Sciatic nerve (tissue), 2 donors: ENCODE measurements around the gene XCR1. TPM values are rescaled to one million over a fixed set of nuclear protein-coding genes. Genes with fewer than 3 reads are reported as not detected.
A peak's percentile ranks its signal among the peaks of the same experiment; 100 is the strongest.
"Not testable (repeated sequence)": the region's sequence is repeated elsewhere in the genome, so short reads cannot be mapped to it uniquely, and the experiment has no call there.

ENCODE experiments used
- ATAC-seq: fragments of 200-7000 bp; cut with Tn5 transposase; one replicate; pipeline ENCODE4 v1.9.1; 2020; ENCODE audit warnings: mild to moderate bottlenecking, moderate library complexity
- DNase-seq: peaks from one replicate; pipeline ENCODE4 v3.0.0-alpha.2; 2020; ENCODE audit warnings: low spot score
- intact Hi-C: fragments of 100-400 bp; cut with DNase I; formaldehyde crosslinking; loops from one replicate; pipeline ENCODE4 v1.14.2; 2022
- total RNA-seq: library from RNA; stranded (reverse); fragmentation: NEBNext Ultra II Directional; extraction: Animal tissue kit (Norgen Biotek cat#: 25700); gene quantifications from one replicate; pipeline ENCODE4 v1.2.1, GENCODE V29; 2021
- donor health status: DM: no; HTN: no; CAD: no.
- donor health status: DM: no; HTN: no; CAD: no.

Gene XCR1
- total RNA-seq, 1 donor from 2014 or later = 0.27 TPM

DNA sequence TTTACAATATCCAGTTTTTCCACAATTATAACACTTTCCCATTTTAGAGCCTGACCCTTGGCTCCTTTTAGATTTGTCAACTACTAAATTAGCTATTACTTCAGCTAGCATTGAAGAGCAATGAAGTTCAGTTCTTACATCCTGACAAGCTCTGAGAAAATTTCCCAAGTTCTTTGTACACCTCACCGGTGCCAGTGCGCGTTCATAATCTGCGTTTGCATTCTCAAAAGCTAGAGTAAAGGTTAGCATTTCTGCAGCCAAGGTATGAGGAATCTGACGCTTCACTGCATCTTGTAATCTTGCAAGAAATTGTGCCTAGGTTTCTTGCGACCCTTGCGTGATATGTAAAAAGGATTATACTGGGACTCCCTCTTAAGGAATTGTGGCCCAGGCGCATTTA, 25.2 kb upstream of the XCR1 start:
- intact Hi-C loops = no loop called here
- no peak for DNase-seq
- ATAC-seq = no peak

DNA sequence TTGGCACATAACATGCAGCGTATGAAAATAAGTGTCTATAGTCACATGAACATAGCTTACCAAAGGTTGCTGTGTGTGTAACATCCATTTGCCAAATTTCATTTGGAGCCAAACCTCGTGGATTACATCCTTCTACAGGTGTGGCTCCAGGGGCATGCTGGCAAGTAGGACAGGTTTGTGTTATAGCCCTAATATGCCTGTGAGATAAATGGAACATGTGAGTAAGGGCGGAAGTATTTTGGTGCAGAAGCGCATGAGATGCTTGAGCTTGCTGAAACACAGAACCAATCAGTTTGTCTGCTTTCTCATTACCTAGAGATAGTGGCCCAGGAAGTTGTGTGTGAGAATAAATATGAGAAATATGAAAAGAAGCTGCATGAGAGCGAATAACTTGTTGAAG, 21.8 kb upstream of the XCR1 start:
- intact Hi-C loops = no loop called here
- no peak for DNase-seq
- ATAC-seq = no peak

DNA sequence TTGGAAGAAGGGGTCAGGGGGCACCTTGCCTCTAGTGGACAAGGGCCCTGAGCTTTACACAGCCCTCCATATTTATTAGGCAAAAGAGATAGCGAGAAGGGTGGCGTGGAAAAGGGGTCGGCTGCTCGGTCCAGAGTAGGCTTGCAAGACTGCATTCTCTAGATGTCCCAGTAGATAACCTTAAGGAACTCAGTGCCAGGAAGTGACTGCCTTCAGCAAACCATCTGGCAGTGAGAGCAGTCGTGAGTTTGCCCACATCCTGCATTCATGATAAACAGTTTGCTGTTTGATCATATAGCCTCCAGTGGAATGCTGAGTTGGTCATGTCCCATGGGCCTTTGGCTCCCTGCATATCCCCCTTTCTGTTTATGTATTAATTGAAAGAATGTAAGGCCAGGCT, 18.9 kb upstream of the XCR1 start:
- intact Hi-C loops, DNase-seq, ATAC-seq: not testable (repeated sequence)

DNA sequence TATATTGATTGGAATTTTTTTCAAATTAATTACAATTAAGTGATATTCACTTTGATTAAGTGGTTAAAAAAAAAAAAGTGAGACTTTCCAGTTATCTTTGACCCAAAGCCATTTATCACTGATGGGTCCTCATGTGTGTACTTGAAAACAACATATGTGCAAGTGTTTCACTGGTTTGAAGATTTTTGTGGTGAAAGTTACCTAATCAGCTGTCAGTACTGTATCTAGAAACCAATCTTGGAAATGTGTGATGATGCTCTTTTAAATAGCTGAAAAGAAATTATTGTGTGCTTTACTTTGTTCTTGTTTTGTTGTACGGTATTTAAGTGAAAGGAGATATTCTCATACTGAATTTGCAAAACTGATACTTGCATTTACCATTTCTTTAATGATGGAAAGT, 11.6 kb upstream of the XCR1 start:
- DNase-seq (no peak), ATAC-seq (no peak)
- intact Hi-C loops = no loop called here

DNA sequence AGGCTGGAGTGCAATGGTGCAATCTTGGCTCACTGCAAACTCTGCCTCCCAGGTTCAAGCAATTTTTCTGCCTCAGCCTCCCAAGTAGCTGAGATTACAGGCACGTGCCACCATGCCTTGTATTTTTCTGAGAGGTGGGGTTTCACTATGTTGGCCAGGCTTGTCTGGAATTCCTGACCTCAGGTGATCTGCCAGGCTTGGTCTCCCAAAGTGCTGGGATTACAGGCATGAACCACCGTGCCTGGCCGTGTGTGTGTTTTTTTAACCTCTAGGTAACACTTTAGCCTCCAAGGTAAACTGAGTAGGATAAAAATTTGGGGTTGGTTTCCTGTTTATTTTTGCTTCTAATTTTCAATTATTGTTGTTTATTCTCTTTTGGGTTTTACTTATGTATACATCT, 10.8 kb upstream of the XCR1 start:
- ATAC-seq, intact Hi-C loops, DNase-seq: not testable (repeated sequence)

DNA sequence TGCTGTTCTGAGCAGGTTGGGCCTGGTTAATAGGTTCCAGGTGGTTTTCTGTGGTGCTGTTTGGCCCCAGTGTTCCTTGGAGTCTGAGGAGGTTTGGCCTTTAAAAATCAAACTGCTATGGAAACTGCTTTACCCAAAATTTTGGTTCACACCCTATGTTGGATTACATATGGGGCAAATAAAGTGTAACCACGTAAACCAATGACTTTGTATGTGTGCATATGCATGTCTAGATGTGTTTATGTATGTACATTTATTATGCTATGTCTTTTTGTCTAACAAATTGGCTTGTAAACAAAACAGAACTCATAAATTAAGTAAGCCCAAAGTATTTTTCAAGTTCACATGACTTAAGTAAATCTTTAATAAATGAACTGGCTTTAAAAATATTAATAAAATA, 8.9 kb upstream of the XCR1 start:
- intact Hi-C loops = no loop called here
- no peak for DNase-seq
- no peak for ATAC-seq

DNA sequence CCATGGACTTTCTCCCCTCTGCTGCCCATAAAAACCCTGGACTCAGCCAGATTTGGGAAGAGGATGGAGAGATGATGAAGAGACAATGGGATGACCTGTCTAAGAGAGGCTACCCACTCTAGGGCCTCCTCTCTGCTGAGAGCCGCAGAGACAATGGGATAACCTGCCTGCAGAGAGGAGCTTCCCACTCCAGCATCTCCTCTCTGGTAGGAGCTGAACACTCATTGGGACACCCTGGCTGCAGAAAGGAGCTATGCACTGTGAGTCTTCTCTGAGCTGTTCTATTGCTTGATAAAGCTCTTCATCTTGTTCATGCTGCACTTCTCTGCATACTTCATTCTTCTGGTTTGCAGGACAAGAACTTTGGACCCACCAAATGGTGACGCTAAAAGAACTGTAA, 4.5 kb upstream of the XCR1 start:
- no peak for DNase-seq
- no peak for ATAC-seq
- intact Hi-C loops = no loop called here

DNA sequence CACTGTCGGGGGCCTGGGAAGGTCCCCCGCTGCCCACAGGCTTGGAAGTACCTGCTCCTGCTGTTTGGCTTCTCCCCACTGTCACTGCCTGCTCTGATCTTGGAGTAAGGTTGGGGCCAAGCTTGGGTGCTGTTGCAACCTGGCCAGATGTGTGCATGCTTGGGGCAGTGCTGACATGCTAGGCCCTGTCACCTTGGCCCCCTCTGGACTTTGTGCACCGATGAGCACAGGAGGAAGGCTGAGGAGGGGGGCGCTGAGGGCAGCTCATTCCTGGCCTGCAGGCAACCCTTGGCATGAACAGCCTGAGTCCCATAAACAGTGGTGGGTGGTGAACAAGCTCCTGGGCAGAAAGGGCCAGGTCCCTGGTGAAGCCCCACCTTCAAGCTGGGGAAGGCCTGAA, 4.0 kb upstream of the XCR1 start:
- DNase-seq (no peak), ATAC-seq (no peak)
- intact Hi-C loops = no loop called here

DNA sequence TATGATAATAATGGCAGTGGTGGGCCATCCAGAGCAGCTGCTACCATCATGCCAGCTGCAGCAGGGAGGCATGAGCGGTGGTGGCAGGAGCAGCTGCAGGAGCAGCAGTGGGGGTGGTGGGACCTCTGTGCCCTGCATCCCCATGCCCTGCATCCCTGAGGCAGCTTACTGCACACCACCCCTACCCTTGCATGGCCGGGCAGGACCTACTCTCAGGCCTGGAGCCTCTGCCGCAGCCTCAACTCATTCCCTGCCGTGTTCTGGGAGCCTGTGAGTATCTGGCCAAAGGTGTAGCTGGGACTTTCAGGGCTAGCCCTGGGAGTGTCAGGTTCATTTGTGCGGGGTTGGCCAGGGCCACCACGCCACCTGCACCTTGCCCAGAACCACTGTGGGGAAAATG, 3.3 kb upstream of the XCR1 start:
- intact Hi-C loops = no loop called here
- ATAC-seq (no peak), DNase-seq (no peak)

DNA sequence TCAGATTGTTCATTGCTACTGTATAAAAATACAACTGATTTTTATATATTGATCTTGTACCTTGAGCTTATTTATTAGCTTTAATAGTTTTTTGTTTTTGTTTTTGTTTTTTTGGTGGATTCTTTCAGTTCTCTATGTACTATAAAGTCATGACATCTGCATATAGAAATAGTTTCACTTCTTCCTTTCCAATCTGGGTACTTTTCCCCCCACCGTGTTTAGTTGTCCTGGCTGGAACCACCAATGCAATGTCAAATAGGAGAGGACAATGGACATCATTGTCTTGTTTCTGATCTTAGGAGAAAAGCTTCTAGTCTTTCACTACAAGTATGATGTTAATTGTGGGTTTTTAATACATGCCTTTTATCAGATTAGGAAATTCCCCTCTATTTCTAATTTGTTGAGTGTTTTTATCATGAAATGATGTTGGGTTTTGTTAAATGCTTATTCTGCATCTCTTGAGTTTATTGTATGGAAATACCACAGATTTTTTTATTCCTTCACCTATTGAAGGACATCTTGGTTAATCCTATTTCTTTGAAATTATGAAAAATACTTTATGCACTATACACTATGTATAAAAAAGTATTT, 2.8 kb upstream of the XCR1 start:
- ATAC-seq (no peak), DNase-seq (no peak)
- intact Hi-C loops = no loop called here

DNA sequence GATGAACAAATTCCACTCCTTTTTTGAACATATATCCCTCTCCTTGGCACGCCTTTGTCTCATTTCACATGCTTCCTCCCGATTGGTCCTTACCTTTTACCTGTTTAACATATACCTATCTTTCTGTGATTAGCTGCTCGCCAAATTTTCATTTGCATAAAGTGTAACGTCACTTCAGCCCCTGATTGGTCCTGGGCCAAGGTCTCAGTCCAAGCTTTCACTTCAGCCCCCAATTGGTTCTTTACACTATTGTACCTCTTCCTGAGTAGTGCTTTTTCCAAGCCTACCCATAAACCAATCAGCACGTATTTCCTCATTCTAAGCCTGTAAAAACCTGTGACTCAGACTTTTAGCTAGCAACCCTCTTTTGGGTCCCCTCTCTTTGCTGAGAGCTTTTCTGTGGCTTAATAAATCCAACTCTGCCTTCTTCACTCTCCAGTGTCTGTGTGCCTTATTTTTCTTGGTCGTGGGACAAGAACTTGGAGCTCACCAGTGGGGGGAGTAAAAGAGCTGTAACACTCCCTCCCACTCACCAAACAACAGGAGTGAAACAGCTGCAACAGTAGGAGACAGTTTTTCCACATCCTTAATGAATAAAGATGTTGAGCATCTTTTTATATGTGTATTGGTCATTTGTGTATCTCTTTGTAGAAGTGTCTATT, 584 bp upstream of the XCR1 start:
- DNase-seq (no peak), ATAC-seq (no peak)
- intact Hi-C loops = no loop called here

DNA sequence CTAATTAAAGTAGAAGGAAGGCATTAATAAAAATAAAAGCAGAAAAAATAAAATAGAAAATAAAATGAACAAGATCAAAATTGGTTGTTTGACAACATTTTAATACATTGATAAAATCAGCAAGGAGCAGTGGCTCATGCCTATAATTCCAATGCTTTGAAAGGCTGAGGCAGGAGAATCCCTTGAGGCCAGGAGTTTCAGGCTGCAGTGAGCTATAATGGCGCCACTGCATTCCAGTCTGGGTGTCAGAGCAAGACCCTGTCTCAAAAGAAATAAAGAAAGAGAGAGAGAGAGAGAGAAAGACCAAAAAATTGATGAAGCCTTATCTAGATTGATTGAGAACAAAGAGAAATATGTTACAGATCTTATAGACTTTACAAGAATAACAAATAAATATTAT, 2.1 kb downstream of the XCR1 start:
- intact Hi-C loops = no loop called here
- DNase-seq (no peak), ATAC-seq (no peak)

DNA sequence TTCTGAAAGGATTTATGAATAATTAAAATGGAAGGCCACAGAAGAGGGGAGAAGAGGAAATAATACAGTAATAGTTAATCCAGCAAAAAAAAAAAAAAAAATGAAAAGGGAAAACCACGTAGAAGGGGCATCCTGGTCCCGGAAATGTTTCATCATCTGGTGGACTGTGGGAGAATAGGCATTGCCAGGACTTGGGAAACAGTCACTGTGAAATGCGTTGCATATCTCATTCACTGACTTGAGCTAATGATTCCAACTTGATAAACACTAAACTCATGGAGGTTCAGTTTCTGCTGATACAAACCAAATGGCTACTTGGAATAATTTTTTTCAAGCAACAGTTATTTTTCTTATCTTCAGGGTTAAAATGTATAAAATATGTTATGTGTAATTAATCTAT, 3.2 kb downstream of the XCR1 start:
- ATAC-seq (no peak), DNase-seq (no peak)
- intact Hi-C loops = no loop called here

DNA sequence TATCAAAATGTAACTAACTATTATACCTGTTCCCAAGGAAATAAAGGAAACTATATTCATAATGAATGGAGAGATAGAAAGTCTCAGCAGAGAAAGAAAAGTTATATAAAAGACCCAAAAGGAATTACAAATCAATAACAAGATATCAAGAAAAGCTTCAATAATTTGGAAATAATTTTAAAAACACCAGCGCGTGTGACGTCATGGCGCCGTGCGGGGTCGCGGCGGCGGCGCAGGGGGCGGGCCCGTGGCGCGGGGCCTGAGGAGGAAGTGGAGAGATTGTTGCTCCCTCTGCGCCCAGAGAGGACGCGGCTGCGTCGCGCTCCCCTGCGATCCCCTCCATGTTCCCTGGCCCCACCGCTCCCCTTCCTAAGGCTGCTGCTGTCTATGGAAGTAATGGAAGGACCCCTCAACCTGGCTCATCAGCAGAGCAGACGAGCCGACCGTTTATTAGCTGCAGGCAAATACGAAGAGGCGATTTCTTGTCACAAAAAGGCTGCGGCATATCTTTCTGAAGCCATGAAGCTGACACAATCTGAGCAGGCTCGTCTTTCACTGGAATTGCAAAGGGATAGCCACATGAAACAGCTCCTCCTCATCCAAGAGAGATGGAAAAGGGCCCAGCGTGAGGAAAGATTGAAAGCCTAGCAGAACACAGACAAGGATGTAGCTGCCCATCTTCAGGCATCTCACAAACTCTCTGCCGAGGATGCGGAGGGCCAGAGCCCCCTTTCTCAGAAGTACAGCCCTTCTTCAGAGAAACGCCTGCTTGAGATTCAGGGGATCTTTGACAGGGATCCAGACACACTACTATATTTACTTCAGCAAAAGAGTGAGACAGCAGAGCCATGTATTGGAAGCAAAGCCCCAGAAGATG, 4.1 kb downstream of the XCR1 start:
- ATAC-seq = no peak
- DNase-seq = no peak
- intact Hi-C loops = no loop called here

DNA sequence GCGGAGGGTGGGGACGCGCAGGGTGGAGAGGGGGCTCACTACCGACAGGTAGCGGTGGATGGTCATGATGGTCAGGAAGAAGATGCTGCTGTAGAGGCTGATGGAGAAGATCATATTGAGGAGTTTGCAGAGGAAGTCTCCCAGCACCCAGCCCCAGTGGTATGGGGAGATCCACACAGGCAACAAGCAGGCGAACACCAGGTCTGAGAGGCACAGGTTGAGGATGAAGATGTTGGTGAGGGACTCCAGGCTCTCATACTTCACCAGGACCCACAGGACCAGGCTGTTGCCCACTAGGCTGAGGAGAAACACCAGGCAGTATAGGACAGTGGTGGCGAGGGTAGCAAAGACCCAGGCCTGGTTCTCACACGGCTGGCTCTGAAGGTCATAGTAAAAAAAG, 5.8 kb downstream of the XCR1 start:
- no peak for ATAC-seq
- DNase-seq = no peak
- intact Hi-C loops = no loop called here

DNA sequence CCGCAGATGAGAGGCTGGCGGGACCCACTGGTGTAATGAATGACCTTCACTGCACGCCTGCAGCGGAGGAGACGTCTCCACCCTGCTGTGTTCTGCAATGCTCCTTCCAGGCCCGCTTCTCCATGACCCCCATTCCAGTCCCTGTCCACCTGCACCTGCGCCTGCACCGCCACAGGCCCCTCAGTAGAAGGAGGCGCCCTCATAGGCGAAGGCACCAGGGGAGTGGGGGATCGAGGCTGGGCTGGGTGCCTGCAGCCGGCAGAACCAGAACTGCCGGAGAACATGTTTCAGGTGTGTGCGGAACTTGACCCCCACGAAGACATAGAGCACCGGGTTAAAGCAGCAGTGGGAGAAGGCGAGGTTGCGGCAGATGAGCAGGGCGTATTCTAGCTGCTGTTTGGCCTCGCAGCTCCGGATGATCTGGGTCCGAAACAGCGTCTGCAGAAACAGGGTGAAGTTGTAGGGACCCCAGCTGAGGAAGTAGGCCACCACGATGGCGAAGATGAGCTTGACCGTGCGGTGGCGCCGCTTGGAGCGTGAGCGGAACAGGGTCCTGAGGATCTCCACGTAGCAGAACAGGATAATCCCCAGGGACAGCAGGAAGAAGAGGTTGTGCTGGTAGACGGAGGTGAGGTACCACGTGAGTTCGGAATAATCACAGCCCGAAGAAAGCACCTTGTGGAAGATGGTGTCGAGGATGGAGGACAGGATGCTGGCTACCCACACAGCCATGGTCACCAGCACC, 6.3 kb downstream of the XCR1 start:
- ATAC-seq (no peak), DNase-seq (no peak)
- intact Hi-C loops = no loop called here

DNA sequence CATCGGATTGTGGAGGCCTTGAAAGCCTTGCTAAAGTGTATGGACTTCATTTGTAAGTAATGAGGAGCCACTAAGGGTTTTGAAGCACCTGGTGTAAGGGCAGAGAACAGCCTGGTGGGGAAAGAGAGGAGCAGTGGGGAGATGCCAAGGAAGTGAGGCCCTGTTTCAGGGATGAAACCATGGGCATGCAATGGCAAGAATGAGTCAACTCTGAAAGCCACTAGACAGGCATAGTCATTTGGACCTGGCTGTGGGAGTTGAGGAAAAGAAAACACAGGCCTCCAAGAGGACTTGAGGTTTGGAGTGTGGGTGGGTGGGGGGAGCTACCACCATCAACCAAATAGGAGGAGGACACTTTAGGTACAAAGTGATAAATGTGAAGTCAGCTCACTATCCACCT, 7.6 kb downstream of the XCR1 start:
- intact Hi-C loops = no loop called here
- DNase-seq (no peak), ATAC-seq (no peak)

DNA sequence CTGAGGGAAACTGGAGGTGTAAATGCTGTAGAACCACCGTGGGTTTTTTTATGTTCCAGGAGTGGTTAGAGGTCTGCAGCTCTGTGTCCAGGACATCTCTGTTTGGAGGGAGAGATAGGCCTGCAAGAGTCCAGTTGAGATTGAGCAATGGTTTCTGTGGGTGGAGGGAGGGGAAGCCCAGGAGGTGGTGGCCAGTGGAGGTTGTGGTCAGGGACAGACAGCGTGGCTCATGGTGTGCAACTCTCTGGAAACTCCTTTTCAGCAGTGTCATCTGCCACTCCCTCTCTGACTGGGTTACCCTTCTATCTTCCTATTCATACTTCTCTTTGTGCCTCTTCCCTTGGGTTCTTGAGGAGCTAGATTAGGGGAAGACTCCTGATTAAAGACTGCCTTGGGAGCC, 9.6 kb downstream of the XCR1 start:
- intact Hi-C loops = no loop called here
- peak; percentile 65 for ATAC-seq
- no peak for DNase-seq

DNA sequence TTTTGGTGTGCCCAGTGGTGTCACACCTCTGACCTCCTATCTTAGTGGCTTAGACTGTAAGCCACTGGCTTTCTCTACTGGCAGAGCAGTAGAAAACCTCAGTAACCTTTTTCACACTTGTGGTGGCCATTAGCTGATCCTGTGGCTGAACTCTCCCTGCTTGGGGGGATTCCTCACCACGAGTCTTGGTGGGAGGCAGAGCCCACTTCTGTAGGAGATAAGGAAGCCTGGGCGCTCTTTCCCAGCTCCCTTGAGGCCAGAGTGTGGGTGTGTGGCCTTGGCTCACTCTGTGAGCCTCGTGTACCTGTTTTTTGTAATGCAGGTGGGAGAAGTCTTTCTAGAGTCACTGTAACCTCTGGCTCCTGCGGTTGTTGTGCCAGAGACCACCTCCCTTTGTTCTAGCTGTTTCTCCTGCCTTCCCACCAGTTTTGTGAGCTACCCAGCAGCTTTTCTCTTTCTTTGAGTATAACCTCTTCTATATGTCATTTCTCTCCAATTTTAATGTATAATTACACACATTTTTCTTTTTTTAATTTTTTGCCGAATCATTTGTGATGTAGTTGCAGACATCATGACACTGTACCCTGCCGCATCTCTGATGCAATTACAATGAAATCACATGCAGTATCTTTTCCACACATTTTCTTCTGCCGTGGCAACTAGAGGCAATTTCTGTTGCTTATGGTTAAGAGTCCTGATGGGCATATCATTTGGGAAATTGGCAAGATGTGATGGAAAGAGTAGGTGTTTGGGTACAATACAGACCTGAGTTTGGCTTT, 13.8 kb downstream of the XCR1 start:
- ATAC-seq = no peak
- intact Hi-C loops = no loop called here
- DNase-seq = no peak
